Neural cell (in vitro differentiated cells): Measurements from ENCODE around the gene GABRB2. TPM values are rescaled to one million over a fixed set of nuclear protein-coding genes. Genes with fewer than 3 reads are reported as not detected.

Experiments used
- H2AFZ ChIP-seq: fragments of 200-600, 300-800 bp; sonication (generic), shearing (Covaris generic); 2 replicates; pipeline ENCODE4 v1.6.0; 2014; ENCODE audit warnings: low read depth, mild to moderate bottlenecking, antibody characterized with exemption, low read length, moderate library complexity
- H3F3A ChIP-seq: fragments of 200-600 bp; shearing (Covaris generic); 2 replicates; pipeline ENCODE4 v1.6.1; 2016; ENCODE audit warnings: mild to moderate bottlenecking, moderate library complexity, mixed read lengths, antibody characterized with exemption, low read length; ENCODE audit not compliant: insufficient read depth, poor library complexity, severe bottlenecking
- H3K27ac ChIP-seq: fragments of 200-600, 300-800 bp; sonication (generic), shearing (Covaris generic); 2 replicates; pipeline ENCODE4 v1.5.1; 2014; ENCODE audit warnings: mild to moderate bottlenecking, low read length, moderate library complexity
- H3K27me3 ChIP-seq: fragments of 300-800, 200-600 bp; sonication (generic), shearing (Covaris generic); 2 replicates; pipeline ENCODE4 v1.6.0; 2014; ENCODE audit warnings: mild to moderate bottlenecking, low read depth, low read length, moderate library complexity; ENCODE audit not compliant: insufficient read depth
- H3K36me3 ChIP-seq: fragments of 300-800, 200-600 bp; sonication (generic), shearing (Covaris generic); 2 replicates; pipeline ENCODE4 v1.5.1; 2014; ENCODE audit warnings: mild to moderate bottlenecking, antibody characterized with exemption, low read length, moderate library complexity; ENCODE audit not compliant: insufficient read depth
- H3K4me2 ChIP-seq: fragments of 300-800, 200-600 bp; sonication (generic), shearing (Covaris generic); 2 replicates; pipeline ENCODE4 v1.6.0; 2014; ENCODE audit warnings: mild to moderate bottlenecking, low read length
- H3K4me3 ChIP-seq: fragments of 300-800, 200-600 bp; sonication (generic), shearing (Covaris generic); 2 replicates; pipeline ENCODE4 v1.5.1; 2014; ENCODE audit warnings: mild to moderate bottlenecking, low read length, moderate library complexity
- H3K79me2 ChIP-seq: fragments of 200-600 bp; shearing (Covaris generic); replicated peaks from 2 replicates; pipeline ENCODE4 v1.6.0; 2014; ENCODE audit warnings: mild to moderate bottlenecking, low read length, moderate library complexity; ENCODE audit not compliant: insufficient read depth
- H3K9ac ChIP-seq: fragments of 300-800, 200-600 bp; sonication (generic), shearing (Covaris generic); 2 replicates; pipeline ENCODE4 v1.6.1; 2016; ENCODE audit warnings: mild to moderate bottlenecking, low read length, mixed read lengths
- H3K9me2 ChIP-seq: fragments of 200-600 bp; shearing (Covaris generic); 2 replicates; pipeline ENCODE4 v1.6.1; 2016; ENCODE audit warnings: mild to moderate bottlenecking, low read length, mixed read lengths; ENCODE audit not compliant: insufficient read depth
- H3K9me3 ChIP-seq: fragments of 200-600, 300-800 bp; sonication (generic), shearing (Covaris generic); 2 replicates; pipeline ENCODE4 v1.6.1; 2016; ENCODE audit warnings: mild to moderate bottlenecking, mixed run types, low read length, moderate library complexity, mixed read lengths
- H4K20me1 ChIP-seq: fragments of 200-600 bp; shearing (Covaris generic); 2 replicates; pipeline ENCODE4 v1.6.1; 2016; ENCODE audit warnings: mild to moderate bottlenecking, mixed run types; ENCODE audit not compliant: insufficient read depth
- CTCF ChIP-seq: fragments of 450-650 bp; IDR thresholded peaks from 2 replicates; pipeline ENCODE4 v1.5.1; 2014; ENCODE audit warnings: antibody characterized with exemption, mild to moderate bottlenecking, moderate library complexity; ENCODE audit not compliant: poor library complexity, severe bottlenecking
- EZH2 ChIP-seq: fragments of 200-600, 300-800 bp; shearing (Covaris generic), sonication (generic); IDR thresholded peaks from 2 replicates; pipeline ENCODE4 v1.6.1; 2014; ENCODE audit warnings: antibody characterized with exemption, low read length, borderline replicate concordance, mild to moderate bottlenecking; ENCODE audit not compliant: insufficient read depth, poor library complexity, severe bottlenecking
- MXI1 ChIP-seq: fragments of 450-650 bp; conservative IDR thresholded peaks from 2 replicates; pipeline ENCODE4 v1.6.1; 2014; ENCODE audit warnings: antibody characterized with exemption, mild to moderate bottlenecking; ENCODE audit not compliant: poor library complexity, severe bottlenecking
- POLR2AphosphoS5 ChIP-seq: IDR thresholded peaks from 2 replicates; pipeline ENCODE4 v1.6.1; 2012
- REST ChIP-seq: IDR thresholded peaks from 2 replicates; pipeline ENCODE4 v1.6.1; 2012; ENCODE audit warnings: borderline replicate concordance
- SMC3 ChIP-seq: fragments of 450-650 bp; conservative IDR thresholded peaks from 2 replicates; pipeline ENCODE4 v1.6.1; 2014; ENCODE audit warnings: antibody characterized with exemption, mild to moderate bottlenecking, moderate library complexity; ENCODE audit not compliant: poor library complexity
- TAF1 ChIP-seq: IDR thresholded peaks from 2 replicates; pipeline ENCODE4 v1.6.1; 2012; ENCODE audit warnings: low read depth
- polyA plus RNA-seq: library from polyadenylated mRNA; depleted of rRNA; stranded (reverse); fragments of >200 nt; gene quantifications from 2 replicates; pipeline ENCODE4 v1.2.3, GENCODE V29; 2014

Gene GABRB2
- polyA plus RNA-seq, 1 donor from 2014 or later = 106 TPM

- H4K20me1 ChIP-seq = no peaks in the 10 kb centered on the region
- peak overlapping the region; percentile 90 for H3K27ac ChIP-seq
- H3K79me2 ChIP-seq = peaks cover 25% of the 10 kb centered on the region
- H3K9me2 ChIP-seq = no peaks in the 10 kb centered on the region
- H3K9me3 ChIP-seq = no peaks in the 10 kb centered on the region
- H3K9ac ChIP-seq = peak overlapping the region; percentile 90
- peak; percentile 8 for TF ChIP-seq TAF1
- no peak for TF ChIP-seq EZH2
- no peak for TF ChIP-seq POLR2AphosphoS5
- no peak for TF ChIP-seq MXI1
- TF ChIP-seq CTCF = no peak
- H3K4me2 ChIP-seq = peak overlapping the region; percentile 59
- peaks cover 3% of the 10 kb centered on the region for H3F3A ChIP-seq
- no peaks in the 10 kb centered on the region for H3K36me3 ChIP-seq
- peak overlapping the region; percentile 73 for H2AFZ ChIP-seq
- peaks cover 18% of the 10 kb centered on the region for H3K27me3 ChIP-seq
- H3K4me3 ChIP-seq = peak overlapping the region; percentile 76
Measured at GRCh38 chr5:161547406-161547737, 847 bp upstream of the GABRB2 start.

GRCh38 chr5:161546095-161546469, 443 bp downstream of the GABRB2 start:
- Histone ChIP-seq H3K4me2 (peak overlapping the region; percentile 60), H3K36me3 (no peaks in the 10 kb centered on the region), H4K20me1 (no peaks in the 10 kb centered on the region), H3F3A (peaks cover 3% of the 10 kb centered on the region), H3K9me2 (no peaks in the 10 kb centered on the region), H3K27me3 (peaks cover 18% of the 10 kb centered on the region), H3K9me3 (no peaks in the 10 kb centered on the region), H3K9ac (peak overlapping the region; percentile 90), H3K27ac (peak overlapping the region; percentile 90), H3K79me2 (peaks cover 25% of the 10 kb centered on the region), H3K4me3 (peak overlapping the region; percentile 76), H2AFZ (no peak overlapping the region)
- TF ChIP-seq POLR2AphosphoS5 (no peak), SMC3 (no peak), EZH2 (no peak), MXI1 (no peak), CTCF (no peak), TAF1 (no peak), REST (no peak)
